ENCODE data around the gene PATJ.

PATJ gene

GRCh38 chr1:62045574-62045973, 303.3 kb downstream of the PATJ start:
- no peaks in the 10 kb centered on the region for H3K9me3 ChIP-seq (ENCODE audit: insufficient read depth, low read depth, low read length)
- H3K79me2 ChIP-seq (ENCODE audit: insufficient read depth, low read length), result no peaks in the 10 kb centered on the region
- no peak overlapping the region for H2AFZ ChIP-seq (ENCODE audit: low read length)
- no peaks in the 10 kb centered on the region for H3K36me3 ChIP-seq (ENCODE audit: insufficient read depth, low read length)
- no peaks in the 10 kb centered on the region for H3F3A ChIP-seq (ENCODE audit: low read depth)
- no peaks in the 10 kb centered on the region for H4K20me1 ChIP-seq (ENCODE audit: insufficient read depth, low read length, poor library complexity, severe bottlenecking)
- no peak overlapping the region for H3K9ac ChIP-seq (ENCODE audit: low read depth, low read length, poor library complexity, severe bottlenecking)
- H3K9me2 ChIP-seq (replicated peaks; ENCODE audit: low read depth, low read length), result no peaks in the 10 kb centered on the region
- no peaks in the 10 kb centered on the region for H3K4me1 ChIP-seq (ENCODE audit: insufficient read depth, low read length, poor library complexity, severe bottlenecking)
- H3K4me2 ChIP-seq (ENCODE audit: low read depth, low read length, poor library complexity, severe bottlenecking), result no peak overlapping the region
- no peaks in the 10 kb centered on the region for H3K27me3 ChIP-seq (ENCODE audit: insufficient read depth, low read length, poor library complexity, severe bottlenecking)
- H3K4me3 ChIP-seq (ENCODE audit: low read length, poor library complexity, severe bottlenecking), result no peak overlapping the region
- TF ChIP-seq CTCF (conservative IDR thresholded peaks at IDR 0.05; ENCODE audit: low read length), result no peak

GRCh38 chr1:62046927-62047326, 304.6 kb downstream of the PATJ start:
- no peaks in the 10 kb centered on the region for H3F3A ChIP-seq (ENCODE audit: low read depth)
- no peaks in the 10 kb centered on the region for H3K27me3 ChIP-seq (ENCODE audit: insufficient read depth, low read length, poor library complexity, severe bottlenecking)

GRCh38 chr1:62050165-62050564, 307.9 kb downstream of the PATJ start:
- H3K4me2 ChIP-seq (ENCODE audit: low read depth, low read length, poor library complexity, severe bottlenecking), result no peak overlapping the region
- no peak overlapping the region for H2AFZ ChIP-seq (ENCODE audit: low read length)
- H3K9ac ChIP-seq (ENCODE audit: low read depth, low read length, poor library complexity, severe bottlenecking), result no peak overlapping the region
- H3K27me3 ChIP-seq (ENCODE audit: insufficient read depth, low read length, poor library complexity, severe bottlenecking), result no peaks in the 10 kb centered on the region
- no peak overlapping the region for H3K4me3 ChIP-seq (ENCODE audit: low read length, poor library complexity, severe bottlenecking)
- H3K36me3 ChIP-seq (ENCODE audit: insufficient read depth, low read length), result no peaks in the 10 kb centered on the region
- H3K4me1 ChIP-seq (ENCODE audit: insufficient read depth, low read length, poor library complexity, severe bottlenecking), result no peaks in the 10 kb centered on the region
- no peaks in the 10 kb centered on the region for H4K20me1 ChIP-seq (ENCODE audit: insufficient read depth, low read length, poor library complexity, severe bottlenecking)
- no peak for TF ChIP-seq EZH2phosphoT487 (IDR thresholded peaks at IDR 0.05; ENCODE audit: borderline replicate concordance)
- TF ChIP-seq CTCF (conservative IDR thresholded peaks at IDR 0.05; ENCODE audit: low read length), result no peak
- no peaks in the 10 kb centered on the region for H3K9me3 ChIP-seq (ENCODE audit: insufficient read depth, low read depth, low read length)
- no peaks in the 10 kb centered on the region for H3K9me2 ChIP-seq (replicated peaks; ENCODE audit: low read depth, low read length)
- no peaks in the 10 kb centered on the region for H3F3A ChIP-seq (ENCODE audit: low read depth)
- H3K79me2 ChIP-seq (ENCODE audit: insufficient read depth, low read length), result no peaks in the 10 kb centered on the region

More at GRCh38 chr1:62046927-62047326, 304.6 kb downstream of the PATJ start:
- TF ChIP-seq EZH2phosphoT487 (IDR thresholded peaks at IDR 0.05; ENCODE audit: borderline replicate concordance) (no peak), CTCF (conservative IDR thresholded peaks at IDR 0.05; ENCODE audit: low read length) (no peak)
- no peaks in the 10 kb centered on the region for H3K79me2 ChIP-seq (ENCODE audit: insufficient read depth, low read length)
- H3K9ac ChIP-seq (ENCODE audit: low read depth, low read length, poor library complexity, severe bottlenecking), result no peak overlapping the region
- no peaks in the 10 kb centered on the region for H4K20me1 ChIP-seq (ENCODE audit: insufficient read depth, low read length, poor library complexity, severe bottlenecking)
- H3K4me2 ChIP-seq (ENCODE audit: low read depth, low read length, poor library complexity, severe bottlenecking), result no peak overlapping the region
- H3K9me2 ChIP-seq (replicated peaks; ENCODE audit: low read depth, low read length), result no peaks in the 10 kb centered on the region
- no peak overlapping the region for H2AFZ ChIP-seq (ENCODE audit: low read length)
- H3K36me3 ChIP-seq (ENCODE audit: insufficient read depth, low read length), result no peaks in the 10 kb centered on the region
- H3K4me1 ChIP-seq (ENCODE audit: insufficient read depth, low read length, poor library complexity, severe bottlenecking), result no peaks in the 10 kb centered on the region
- no peaks in the 10 kb centered on the region for H3K9me3 ChIP-seq (ENCODE audit: insufficient read depth, low read depth, low read length)
- H3K4me3 ChIP-seq (ENCODE audit: low read length, poor library complexity, severe bottlenecking), result no peak overlapping the region

Data from Loucy (cell line).